Measurements from ENCODE around the gene NLRP3. TPM values are rescaled to one million over a fixed set of nuclear protein-coding genes. Genes with fewer than 3 reads are reported as not detected.
A peak's percentile ranks its signal among the peaks of the same experiment; 100 is the strongest.

The NLRP3 gene
- polyA plus RNA-seq, 10 donors = 0.92 to 1.9 (median 1.1) TPM

DNA sequence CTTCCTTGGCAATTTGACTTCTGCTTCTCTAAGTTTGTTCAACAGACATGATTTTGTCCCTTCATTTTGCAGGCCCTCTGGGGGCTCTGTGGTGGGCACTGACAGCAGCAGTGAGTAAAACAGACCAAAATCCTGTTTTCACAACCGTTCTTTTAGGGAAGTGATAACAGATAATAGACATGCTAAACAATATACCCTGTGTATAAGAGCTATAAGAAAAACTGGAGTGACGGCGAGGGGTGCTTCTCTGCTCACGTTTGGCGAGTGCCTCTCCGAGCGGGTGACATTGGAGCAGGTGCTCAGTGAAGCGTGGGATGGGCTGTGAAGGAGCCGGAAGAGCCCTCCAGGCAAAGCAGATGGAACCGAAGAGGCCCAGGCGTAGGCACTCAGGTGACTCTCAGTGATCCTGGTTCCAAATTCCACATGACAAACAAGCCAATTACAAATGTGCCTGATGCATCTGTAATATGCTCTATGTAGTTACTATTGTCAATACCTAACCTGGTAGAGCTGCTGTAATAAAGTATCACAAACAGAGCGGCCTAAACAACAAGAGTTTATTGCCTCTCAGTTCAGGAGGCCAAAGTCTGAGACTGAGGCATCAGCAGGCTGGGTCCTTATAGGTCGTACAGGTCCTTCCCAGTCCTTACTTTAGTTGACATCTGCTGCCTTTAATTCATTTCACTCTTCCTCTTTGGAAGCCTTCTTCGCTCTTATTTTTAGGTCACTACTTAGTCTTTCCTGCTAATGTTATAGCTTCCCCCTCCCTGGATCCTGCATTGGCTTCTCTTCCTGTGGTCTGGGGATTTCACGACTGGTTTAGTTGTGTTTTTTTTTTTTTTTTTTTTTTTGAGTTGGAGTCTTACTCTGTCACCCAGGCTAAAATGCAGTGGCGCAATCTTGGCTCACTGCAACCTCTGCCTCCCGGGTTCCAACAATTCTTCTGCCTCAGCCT lies 21.9 kb downstream of the NLRP3 start:
- no peak for DNase-seq

GRCh38 chr1:247440001-247440620 lies 24.1 kb downstream of the NLRP3 start:
- no peak for DNase-seq

DNA sequence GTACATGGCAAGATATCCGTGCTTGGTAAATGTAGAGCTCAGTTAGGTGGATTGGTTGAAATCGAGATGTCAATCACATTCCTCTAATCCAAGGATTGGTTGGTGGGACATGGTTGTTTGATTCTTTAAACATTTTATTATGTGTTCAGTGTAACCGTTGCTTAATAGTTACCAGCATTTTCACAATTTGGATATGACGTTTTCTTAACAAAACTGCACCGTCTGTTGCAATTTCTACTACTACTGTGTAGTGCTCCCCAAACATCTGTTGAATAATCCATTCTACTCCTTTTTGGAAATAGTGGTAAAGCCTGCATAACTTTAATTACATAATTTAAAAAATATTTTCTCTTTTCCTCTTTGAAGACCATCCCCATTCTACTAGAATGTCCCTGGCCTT lies 25.6 kb downstream of the NLRP3 start:
- no peak for DNase-seq

DNA sequence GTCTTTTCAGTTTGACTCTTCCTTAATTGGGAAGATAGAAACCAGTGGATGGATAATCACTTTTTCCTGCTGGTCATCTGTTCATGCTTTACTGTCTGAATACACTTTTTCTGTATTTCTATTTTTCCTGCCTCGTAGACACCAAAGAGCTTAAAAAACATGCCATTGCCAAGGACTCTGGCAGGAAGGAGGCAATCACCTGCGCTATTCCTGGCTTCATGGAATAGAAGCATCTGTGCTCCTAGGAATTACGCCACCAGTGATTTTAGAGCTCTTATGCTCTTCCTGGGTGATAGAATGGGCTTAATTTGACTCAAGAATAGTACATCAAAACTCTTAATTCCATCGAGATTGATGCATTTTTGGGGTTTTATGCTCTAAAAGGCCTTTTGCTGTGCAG lies 26.2 kb downstream of the NLRP3 start:
- DNase-seq = no peak

DNA sequence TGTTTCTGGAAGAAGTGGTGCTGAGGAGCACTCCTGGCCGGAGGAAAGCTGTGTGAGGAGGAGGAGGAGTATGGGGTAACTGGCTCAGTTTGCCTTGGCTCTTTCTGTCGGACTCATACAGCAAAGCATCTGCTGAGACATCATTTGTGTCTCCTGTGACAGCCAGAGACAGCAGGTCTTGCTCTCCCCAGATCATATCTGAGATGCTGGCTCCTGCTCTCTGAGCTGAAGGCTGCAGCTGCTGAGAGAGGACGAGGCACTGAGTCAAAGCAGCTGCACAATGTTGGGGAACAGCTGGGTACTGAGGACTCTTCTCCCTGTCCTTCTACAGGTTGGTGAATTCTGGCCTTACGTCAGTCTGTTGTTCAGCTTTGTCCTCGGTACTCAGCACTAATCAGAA lies 27.7 kb downstream of the NLRP3 start:
- peak in 1 of 3 donors; percentile 23 for DNase-seq

GRCh38 chr1:247444571-247444970 lies 28.6 kb downstream of the NLRP3 start:
- DNase-seq = no peak

DNA sequence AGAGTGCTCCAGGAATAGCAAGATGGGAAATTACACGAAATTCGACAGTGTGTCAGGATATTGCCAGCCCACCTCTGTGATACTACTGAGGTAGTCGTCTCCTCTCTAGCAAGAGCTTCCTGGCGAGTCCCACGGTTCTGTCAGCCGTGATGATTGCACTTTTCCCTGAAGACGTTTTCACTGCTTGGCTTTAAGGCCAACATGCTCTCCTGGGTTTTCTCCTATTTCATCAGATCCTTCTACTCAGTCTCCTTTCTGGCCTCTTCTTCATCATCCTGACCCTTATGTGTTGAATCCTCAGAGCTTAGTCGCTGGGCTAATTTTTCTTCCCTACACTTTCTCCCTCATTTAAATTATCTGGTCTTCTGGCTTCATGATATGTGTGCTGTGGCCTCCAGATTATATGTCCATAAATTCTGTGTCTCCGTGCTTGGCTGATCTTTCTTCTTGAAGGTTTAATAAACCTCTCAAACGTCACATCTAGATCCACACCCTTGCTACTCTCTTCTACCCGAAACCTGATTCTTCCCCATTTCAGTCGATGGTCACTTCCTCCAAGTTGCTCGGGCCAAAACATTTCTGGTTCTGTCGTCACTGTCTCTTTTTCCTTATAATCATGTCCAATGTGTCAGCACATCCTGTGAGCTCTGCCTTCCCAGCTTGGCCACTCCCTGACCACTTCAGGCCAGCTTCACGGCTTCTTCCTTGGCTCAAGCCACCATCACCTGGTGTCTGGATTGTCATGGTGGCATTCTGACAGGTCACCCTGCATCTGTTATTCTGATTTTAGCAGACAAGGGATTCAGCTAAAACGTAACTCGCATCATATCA lies 29.8 kb downstream of the NLRP3 start:
- peak in 2 of 3 donors; percentile 15 to 37 for DNase-seq

- no peak for DNase-seq
Observed at GRCh38 chr1:247447162-247447909, 31.4 kb downstream of the NLRP3 start.

DNA sequence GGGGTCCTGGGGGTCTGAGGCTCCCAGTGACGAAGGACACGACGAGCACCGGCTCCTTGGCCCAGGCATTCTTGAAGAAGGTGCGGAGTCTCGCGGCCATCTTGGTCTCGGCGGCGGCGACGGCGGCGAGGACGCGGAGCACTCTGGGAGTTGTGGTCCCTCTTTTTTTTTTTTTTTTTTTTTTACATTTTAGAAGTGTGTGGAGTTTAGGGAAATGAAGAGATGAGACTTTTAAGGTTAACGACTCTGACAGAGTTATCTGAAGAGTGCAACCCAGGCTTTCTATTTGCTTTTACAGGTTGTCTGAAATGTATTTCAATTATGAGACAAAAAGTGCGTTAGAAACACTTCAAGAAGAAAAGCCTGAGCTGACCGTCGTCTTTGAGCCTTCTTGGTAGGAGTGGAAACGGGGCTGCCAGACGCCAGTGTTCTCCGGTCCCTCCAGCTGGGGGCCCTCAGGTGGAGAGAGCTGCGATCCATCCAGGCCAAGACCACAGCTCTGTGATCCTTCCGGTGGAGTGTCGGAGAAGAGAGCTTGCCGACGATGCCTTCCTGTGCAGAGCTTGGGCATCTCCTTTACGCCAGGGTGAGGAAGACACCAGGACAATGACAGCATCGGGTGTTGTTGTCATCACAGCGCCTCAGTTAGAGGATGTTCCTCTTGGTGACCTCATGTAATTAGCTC lies 32.3 kb downstream of the NLRP3 start:
- DNase-seq = peak; percentile 34 to 82 (median 62)

DNA sequence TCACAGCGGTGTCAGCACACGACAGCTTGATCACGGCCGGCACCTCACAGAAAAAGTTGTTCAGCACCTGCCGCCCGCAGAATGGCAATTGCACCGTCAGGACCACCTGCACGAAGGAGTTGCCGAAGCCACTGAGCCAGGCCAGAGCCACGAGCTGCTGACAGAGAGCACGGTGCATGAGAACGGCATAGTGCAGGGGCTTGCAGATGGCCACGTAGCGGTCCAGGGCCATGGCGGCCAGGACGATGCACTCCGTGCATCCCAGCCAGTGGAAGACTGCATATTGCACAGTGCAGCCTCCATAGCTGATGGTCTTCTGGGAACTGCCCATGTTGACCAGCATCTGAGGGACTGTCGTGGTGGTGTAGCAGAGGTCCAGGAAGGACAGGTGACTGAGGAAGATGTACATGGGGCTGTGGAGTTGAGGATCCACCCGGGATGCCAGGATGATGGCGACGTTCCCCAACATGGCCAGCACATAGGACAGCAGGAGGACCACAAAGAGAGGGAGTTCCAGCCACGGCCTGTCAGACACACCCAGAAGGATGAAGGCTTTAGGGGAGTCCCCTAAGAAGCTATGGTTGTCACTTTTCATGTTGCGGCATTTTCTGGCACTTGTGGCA lies 35.5 kb downstream of the NLRP3 start:
- no peak for DNase-seq

- no peak for DNase-seq
Observed at GRCh38 chr1:247452447-247453039, 36.6 kb downstream of the NLRP3 start.

DNA sequence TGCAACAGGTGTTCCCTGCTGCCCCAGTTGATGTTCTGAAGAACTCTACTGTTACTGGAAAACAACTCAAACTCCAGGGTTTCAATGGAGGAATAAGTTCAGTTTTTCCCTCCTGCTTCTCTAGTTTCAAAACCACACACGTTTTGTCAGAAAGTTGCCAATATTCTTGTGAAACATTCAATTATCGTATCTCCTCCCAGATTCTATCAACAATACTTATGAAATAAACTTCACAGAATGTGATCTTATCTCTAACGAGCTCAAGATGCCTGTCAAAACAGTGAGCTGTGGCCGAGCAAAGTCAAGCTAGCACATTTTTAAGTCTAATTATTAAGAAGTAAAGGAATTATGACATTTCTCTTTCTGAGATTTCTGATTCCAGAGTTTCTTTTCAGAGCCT lies 37.3 kb downstream of the NLRP3 start:
- no peak for DNase-seq

GRCh38 chr1:247453997-247454396 lies 38.0 kb downstream of the NLRP3 start:
- DNase-seq = no peak

DNA sequence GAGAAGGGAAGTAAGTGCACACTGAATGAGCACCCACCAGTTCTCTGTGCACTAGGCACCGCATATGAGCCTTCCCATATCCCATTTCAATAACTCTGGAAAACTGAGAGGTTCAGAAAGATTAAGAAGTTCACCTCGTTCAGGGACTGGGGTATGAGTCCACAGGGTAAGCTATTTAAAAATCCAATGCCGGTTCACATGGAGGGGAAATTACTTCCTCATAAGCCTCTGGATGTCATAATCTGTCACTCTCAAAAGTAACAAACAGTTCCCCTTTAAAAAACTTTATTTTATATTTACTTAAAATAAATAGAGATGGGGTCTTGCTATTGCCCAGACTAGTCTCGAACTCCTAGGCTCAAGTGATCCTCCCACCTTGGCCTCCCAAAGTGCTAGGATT lies 40.0 kb downstream of the NLRP3 start:
- no peak for DNase-seq

GRCh38 chr1:247456914-247457639 lies 41.1 kb downstream of the NLRP3 start:
- DNase-seq = no peak

- DNase-seq = no peak
Observed at GRCh38 chr1:247459507-247459906, 43.5 kb downstream of the NLRP3 start.

DNA sequence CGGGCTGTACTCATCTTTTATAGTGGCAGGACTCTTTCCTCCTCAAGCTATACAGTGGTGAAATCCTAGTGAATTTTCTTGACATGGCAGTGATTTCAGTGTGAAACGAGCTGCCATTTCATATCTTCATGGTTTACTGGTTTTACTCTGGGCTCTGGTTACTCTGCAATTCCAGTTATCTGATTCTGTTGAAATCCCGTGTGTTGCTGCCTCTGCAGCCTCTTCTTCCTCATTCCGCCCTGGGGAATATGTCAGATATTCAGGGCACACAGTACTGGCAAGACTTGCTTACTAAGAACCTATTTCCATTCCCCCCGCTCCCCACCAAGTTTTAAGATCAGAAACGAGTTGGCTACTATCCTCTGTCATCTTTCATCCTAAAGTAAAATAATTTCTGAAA lies 49.8 kb downstream of the NLRP3 start:
- no peak for DNase-seq

- no peak for DNase-seq
Observed at GRCh38 chr1:247467129-247467528, 51.2 kb downstream of the NLRP3 start.

DNA sequence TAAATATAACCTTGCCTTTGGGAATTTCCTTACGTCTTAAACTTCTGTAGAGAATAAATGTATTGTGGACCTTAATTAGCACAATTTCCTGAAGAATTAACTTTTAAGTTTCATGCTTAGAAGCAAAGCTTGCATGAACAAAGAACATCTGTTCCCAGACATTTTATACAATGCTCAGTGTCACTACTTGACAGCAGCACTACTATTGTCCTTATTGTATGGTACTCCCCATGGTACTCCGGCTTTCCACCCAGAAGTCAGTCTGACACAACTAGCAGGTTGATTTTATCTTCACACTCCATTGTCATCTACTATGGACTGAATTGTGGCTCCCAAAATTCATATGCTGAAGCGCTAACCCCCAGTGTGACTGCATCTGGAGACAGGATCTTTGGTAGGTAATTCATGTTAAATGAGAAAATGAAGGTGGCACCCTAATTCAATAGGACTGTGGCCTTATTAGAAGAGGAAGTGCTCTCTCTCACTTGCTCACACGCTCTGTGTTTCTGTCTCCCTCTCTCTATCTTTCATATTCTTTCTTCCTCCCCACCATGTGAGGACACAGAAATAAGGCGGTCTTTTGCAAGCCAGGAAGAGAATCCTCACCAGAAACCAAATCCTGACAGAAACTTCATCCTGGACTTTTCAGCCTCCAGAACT lies 52.6 kb downstream of the NLRP3 start:
- peak in 1 of 3 donors; percentile 6 for DNase-seq
